Mesenchymal stem cell (in vitro differentiated cells and primary cell): ENCODE measurements around the gene NIPA2.

ENCODE experiments used
- DNase-seq: peaks from one replicate; pipeline ENCODE4 v3.0.0-alpha.2; 2013
- H2AFZ ChIP-seq: one replicate; pipeline ENCODE4 v1.6.1; 2013; ENCODE audit warnings: low read depth, mild to moderate bottlenecking, control low read depth, inconsistent platforms, low read length, moderate library complexity
- H2AK5ac ChIP-seq: 2 replicates; pipeline ENCODE4 v1.6.1; 2013; ENCODE audit warnings: low read length, moderate library complexity, mild to moderate bottlenecking, inconsistent platforms; ENCODE audit not compliant: severe bottlenecking
- H2BK120ac ChIP-seq: one replicate; pipeline ENCODE4 v1.6.1; 2013; ENCODE audit warnings: low read depth, mild to moderate bottlenecking, inconsistent platforms, low read length, moderate library complexity
- H2BK12ac ChIP-seq, 2 experiments: one replicate each; pipeline ENCODE4 v1.6.1; 2013; ENCODE audit warnings: inconsistent platforms in 2 of 2, low read length in 2 of 2, mild to moderate bottlenecking in 2 of 2, moderate library complexity in 2 of 2, control low read depth in 1 of 2
- H2BK15ac ChIP-seq: one replicate; pipeline ENCODE4 v1.6.1; 2013; ENCODE audit warnings: mild to moderate bottlenecking, low read depth, inconsistent platforms; ENCODE audit not compliant: poor library complexity, severe bottlenecking
- H2BK5ac ChIP-seq: 2 replicates; pipeline ENCODE4 v1.6.1; 2013; ENCODE audit warnings: low read depth, mild to moderate bottlenecking, low read length, control low read depth, inconsistent platforms; ENCODE audit not compliant: poor library complexity, severe bottlenecking
- H3K14ac ChIP-seq, 2 experiments: one replicate each; pipeline ENCODE4 v1.6.1; 2013; ENCODE audit warnings: inconsistent platforms in 2 of 2, low read length in 2 of 2, control low read depth in 1 of 2, mild to moderate bottlenecking in 1 of 2, moderate library complexity in 1 of 2
- H3K18ac ChIP-seq, 2 experiments: one replicate each; pipeline ENCODE4 v1.6.1; 2013; ENCODE audit warnings: inconsistent platforms in 2 of 2, low read length in 2 of 2, control low read depth in 1 of 2, low read depth in 1 of 2, mild to moderate bottlenecking in 1 of 2
- H3K23ac ChIP-seq, 2 experiments: one replicate each; pipeline ENCODE4 v1.6.1; 2013; ENCODE audit warnings: inconsistent platforms in 2 of 2, low read length in 2 of 2, mild to moderate bottlenecking in 2 of 2, moderate library complexity in 2 of 2, control low read depth in 1 of 2
- H3K27ac ChIP-seq: 2 replicates; pipeline ENCODE4 v1.5.1; 2013; ENCODE audit warnings: mild to moderate bottlenecking, moderate library complexity, low read length, control low read depth, inconsistent platforms; ENCODE audit not compliant: poor library complexity, severe bottlenecking
- H3K27me3 ChIP-seq, 2 experiments: 2 replicates each; pipeline versions ENCODE4 v1.6.1 to v1.7.0; 2013; ENCODE audit warnings: low read length in 2 of 2, mild to moderate bottlenecking in 2 of 2, moderate library complexity in 2 of 2, control low read depth in 1 of 2, inconsistent platforms in 1 of 2; ENCODE audit not compliant: control insufficient read depth in 1 of 2, insufficient read depth in 1 of 2
- H3K36me3 ChIP-seq, 2 experiments: 2 replicates each; pipeline versions ENCODE4 v1.6.1 to v1.7.0; 2013; ENCODE audit warnings: low read length in 2 of 2, control low read depth in 1 of 2, inconsistent platforms in 1 of 2, low read depth in 1 of 2, mild to moderate bottlenecking in 1 of 2; ENCODE audit not compliant: insufficient read depth in 2 of 2, control insufficient read depth in 1 of 2
- H3K4ac ChIP-seq, 2 experiments: one replicate each; pipeline ENCODE4 v1.6.1; 2013; ENCODE audit warnings: inconsistent platforms in 2 of 2, low read length in 2 of 2, mild to moderate bottlenecking in 2 of 2, moderate library complexity in 2 of 2, control low read depth in 1 of 2, low read depth in 1 of 2
- H3K4me1 ChIP-seq: 2 replicates; pipeline ENCODE4 v1.6.1; 2013; ENCODE audit warnings: low read depth, low read length, control low read depth; ENCODE audit not compliant: control insufficient read depth, insufficient read depth
- H3K4me2 ChIP-seq: 2 replicates; pipeline ENCODE4 v1.6.1; 2013; ENCODE audit warnings: low read length, mild to moderate bottlenecking, inconsistent platforms; ENCODE audit not compliant: poor library complexity, severe bottlenecking
- H3K4me3 ChIP-seq, 2 experiments: 2 replicates each; pipeline versions ENCODE4 v1.5.1 to v1.7.0; 2013; ENCODE audit warnings: low read length in 2 of 2, mild to moderate bottlenecking in 2 of 2, control low read depth in 1 of 2, low read depth in 1 of 2; ENCODE audit not compliant: insufficient read depth in 1 of 2
- H3K79me1 ChIP-seq: replicated peaks from 2 replicates; pipeline ENCODE4 v1.6.1; 2013; ENCODE audit warnings: mild to moderate bottlenecking, control low read depth, low read length, inconsistent platforms; ENCODE audit not compliant: poor library complexity, severe bottlenecking
- H3K9ac ChIP-seq: 2 replicates; pipeline ENCODE4 v1.7.0; 2013; ENCODE audit warnings: mild to moderate bottlenecking, low read length, moderate library complexity
- H3K9me3 ChIP-seq: 2 replicates; pipeline ENCODE4 v1.7.0; 2013; ENCODE audit warnings: mild to moderate bottlenecking, low read length; ENCODE audit not compliant: control insufficient read depth
- H4K8ac ChIP-seq: one replicate; pipeline ENCODE4 v1.6.1; 2013; ENCODE audit warnings: inconsistent platforms, mild to moderate bottlenecking, low read length, moderate library complexity
- H4K91ac ChIP-seq: one replicate; pipeline ENCODE4 v1.6.1; 2013; ENCODE audit warnings: mild to moderate bottlenecking, low read length, inconsistent platforms
- WGBS: methylation state at CpG from one replicate; pipeline ENCODE4 v1.1.7; 2013; ENCODE audit warnings: mixed read lengths; 5-methylcytosine and 5-hydroxymethylcytosine counted together

The NIPA2 gene

DNA sequence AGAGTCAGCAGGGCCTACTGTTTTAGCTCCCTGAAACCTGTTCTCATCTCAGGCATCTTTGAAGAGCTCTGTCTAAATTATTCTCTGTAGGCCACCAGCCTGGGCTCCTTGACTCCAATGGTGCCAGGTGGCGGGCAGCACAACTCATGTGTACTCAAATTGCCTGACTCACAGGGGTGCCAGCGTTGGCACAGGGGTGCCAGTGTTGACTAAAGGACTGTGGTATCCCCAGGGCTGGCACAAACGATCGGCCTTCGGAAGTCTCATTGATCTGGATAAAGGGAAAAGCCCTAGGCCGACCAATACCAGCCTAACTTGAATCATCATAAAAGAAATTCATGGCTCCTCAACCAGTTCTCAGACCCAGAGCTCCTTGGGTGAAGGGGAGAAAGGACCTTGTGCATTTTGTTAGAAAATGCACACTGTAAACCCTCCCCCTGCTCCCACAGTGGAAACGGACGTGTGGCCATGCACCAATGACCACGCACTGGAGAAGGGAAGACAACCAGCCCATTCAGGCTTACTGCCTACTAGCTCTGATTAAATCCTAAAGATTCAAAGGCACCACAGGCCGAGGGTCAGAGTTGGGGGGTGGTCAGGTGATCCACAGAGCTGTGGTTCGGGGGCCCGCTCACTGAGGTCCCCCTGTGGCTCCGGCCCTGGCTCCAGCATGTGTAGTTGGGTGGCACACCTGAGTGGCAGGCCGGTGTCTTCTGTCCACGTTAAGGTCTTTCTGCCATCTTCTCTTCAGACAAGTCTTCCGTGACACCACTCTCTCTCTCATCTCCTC is 68.9 kb downstream of the NIPA2 start:
- no peak overlapping the region for H3K18ac ChIP-seq
- H3K36me3 ChIP-seq, result peaks cover 75 to 83% of the 10 kb centered on the region in 2 experiments
- H3K4me3 ChIP-seq, result no peak overlapping the region

GRCh38 chr15:22908830-22909229 is 70.4 kb downstream of the NIPA2 start:
- H3K23ac ChIP-seq, result no peak overlapping the region
- no peaks in the 10 kb centered on the region for H3K27me3 ChIP-seq
- H3K4me1 ChIP-seq, result peaks cover 3% of the 10 kb centered on the region
- no peak overlapping the region for H3K18ac ChIP-seq
- no peak overlapping the region for H3K14ac ChIP-seq
- no peak overlapping the region for H2AFZ ChIP-seq
- peaks cover 15% of the 10 kb centered on the region for H3K79me1 ChIP-seq
- no peaks in the 10 kb centered on the region for H3K9me3 ChIP-seq
- no peak overlapping the region for H3K27ac ChIP-seq
- peaks cover 71 to 79% of the 10 kb centered on the region in 2 experiments for H3K36me3 ChIP-seq
- H4K8ac ChIP-seq, result no peak overlapping the region
- H2BK15ac ChIP-seq, result no peak overlapping the region
- no peak overlapping the region for H2BK12ac ChIP-seq
- H3K9ac ChIP-seq, result no peak overlapping the region
- no peak overlapping the region for H3K4ac ChIP-seq
- no peak overlapping the region for H4K91ac ChIP-seq
- no peak overlapping the region for H2BK5ac ChIP-seq
- no peak overlapping the region for H2BK120ac ChIP-seq
- WGBS, result 90% methylated on average over 8 of the region's 9 CpGs
- no peak overlapping the region for H3K4me2 ChIP-seq
- no peak for DNase-seq
- no peak overlapping the region for H3K4me3 ChIP-seq
- H2AK5ac ChIP-seq, result no peak overlapping the region

More for the DNA sequence above, 68.9 kb downstream of the NIPA2 start:
- H3K79me1 ChIP-seq, result peaks cover 17% of the 10 kb centered on the region
- no peak overlapping the region for H2BK5ac ChIP-seq
- no peak overlapping the region for H2AFZ ChIP-seq
- H2AK5ac ChIP-seq, result no peak overlapping the region
- H4K91ac ChIP-seq, result no peak overlapping the region
- H3K27me3 ChIP-seq, result no peaks in the 10 kb centered on the region
- no peak overlapping the region for H2BK120ac ChIP-seq
- H3K9ac ChIP-seq, result no peak overlapping the region
- no peak overlapping the region for H4K8ac ChIP-seq
- no peak overlapping the region for H3K23ac ChIP-seq
- H2BK15ac ChIP-seq, result no peak overlapping the region
- no peak overlapping the region for H2BK12ac ChIP-seq
- no peak overlapping the region for H3K14ac ChIP-seq
- no peak overlapping the region for H3K4me2 ChIP-seq
- 96% methylated on average over 16 of the region's 16 CpGs for WGBS
- no peak overlapping the region for H3K27ac ChIP-seq
- no peaks in the 10 kb centered on the region for H3K9me3 ChIP-seq
- no peak overlapping the region for H3K4ac ChIP-seq
- peaks cover 2% of the 10 kb centered on the region for H3K4me1 ChIP-seq
- DNase-seq, result no peak

DNA sequence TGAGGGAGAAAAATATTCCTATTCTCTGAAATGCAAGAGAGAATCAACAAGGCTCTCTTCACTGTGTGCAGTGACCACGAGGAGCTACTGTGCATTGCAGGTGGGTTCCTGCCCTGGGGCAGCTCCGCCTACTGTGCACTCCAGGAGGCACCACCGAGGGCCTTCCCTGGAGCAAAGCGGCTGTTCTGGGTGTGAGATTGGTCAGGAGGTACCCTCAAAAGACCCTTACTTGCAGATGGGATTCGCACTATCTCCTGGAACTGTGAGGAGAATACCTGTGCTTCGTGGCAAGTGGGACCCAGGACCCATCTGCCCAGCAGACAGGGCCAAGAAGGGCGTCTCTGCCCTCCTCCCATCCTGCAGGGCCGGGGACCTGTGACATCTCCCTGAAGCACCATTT is 72.8 kb downstream of the NIPA2 start:
- Histone ChIP-seq H3K36me3 (peaks cover 81 to 91% of the 10 kb centered on the region in 2 experiments), H2AFZ (no peak overlapping the region), H3K9ac (no peak overlapping the region), H3K14ac (no peak overlapping the region), H3K4ac (no peak overlapping the region), H2BK12ac (no peak overlapping the region), H3K4me1 (peaks cover 3% of the 10 kb centered on the region), H2AK5ac (no peak overlapping the region), H3K9me3 (no peaks in the 10 kb centered on the region), H3K27me3 (no peaks in the 10 kb centered on the region), H4K91ac (no peak overlapping the region), H3K18ac (no peak overlapping the region), H2BK5ac (no peak overlapping the region), H4K8ac (no peak overlapping the region), H3K23ac (no peak overlapping the region), H3K4me3 (no peak overlapping the region), H3K79me1 (peaks cover 30% of the 10 kb centered on the region), H2BK120ac (no peak overlapping the region), H3K27ac (no peak overlapping the region), H3K4me2 (no peak overlapping the region), H2BK15ac (no peak overlapping the region)
- 97% methylated on average over 7 of the region's 8 CpGs for WGBS
- DNase-seq, result no peak

DNA sequence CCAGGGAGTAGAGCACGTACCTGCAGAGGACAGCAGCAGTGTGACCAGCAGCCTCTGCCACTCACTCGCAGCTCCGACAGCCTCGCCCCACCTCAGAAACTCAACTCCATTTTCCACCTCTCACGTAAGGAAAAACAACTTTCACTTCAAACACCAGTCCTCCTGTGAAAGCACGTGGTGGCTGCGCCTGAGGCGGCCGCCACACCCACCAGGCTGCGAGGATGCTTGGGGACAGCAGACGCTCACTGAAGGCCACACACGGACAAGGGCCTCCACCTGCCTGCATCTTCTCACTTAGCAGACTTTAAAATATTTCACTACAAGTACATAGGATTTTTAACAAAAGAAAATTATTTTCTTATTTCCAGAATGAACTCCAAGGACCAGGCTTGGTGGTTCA is 73.8 kb downstream of the NIPA2 start:
- Histone ChIP-seq H3K27ac (no peak overlapping the region), H3K23ac (no peak overlapping the region), H3K79me1 (peaks cover 32% of the 10 kb centered on the region), H2BK120ac (no peak overlapping the region), H2BK5ac (no peak overlapping the region), H3K14ac (no peak overlapping the region), H3K27me3 (no peaks in the 10 kb centered on the region), H3K9ac (no peak overlapping the region), H2BK12ac (no peak overlapping the region), H4K8ac (no peak overlapping the region), H3K4me1 (peaks cover 3% of the 10 kb centered on the region), H4K91ac (no peak overlapping the region), H2AFZ (no peak overlapping the region), H3K4me3 (no peak overlapping the region), H3K9me3 (no peaks in the 10 kb centered on the region), H2BK15ac (no peak overlapping the region), H3K18ac (no peak overlapping the region), H3K4ac (no peak overlapping the region), H2AK5ac (no peak overlapping the region), H3K4me2 (no peak overlapping the region), H3K36me3 (peaks cover 80 to 94% of the 10 kb centered on the region in 2 experiments)
- WGBS, result 96% methylated on average over 11 of the region's 12 CpGs
- no peak for DNase-seq
